ENCODE results near the gene GSC. TPM values are rescaled to one million over a fixed set of nuclear protein-coding genes. Genes with fewer than 3 reads are reported as not detected.

Gene GSC
- total RNA-seq, 1 experiment from 2014 or later = not detected

GRCh38 chr14:94772548-94772947 lies 2.6 kb upstream of the GSC start:
- Histone ChIP-seq H3K36me3 (ENCODE audit: control insufficient read depth, insufficient read depth, low read length) (no peaks in the 10 kb centered on the region), H3K27me3 (replicated peaks; ENCODE audit: control insufficient read depth, insufficient read depth, low read length) (peaks cover 2% of the 10 kb centered on the region), H3K4me1 (no peaks in the 10 kb centered on the region), H3K4me3 (ENCODE audit: low read depth, low read length) (no peak overlapping the region), H3K9me3 (no peaks in the 10 kb centered on the region)
- H3K9me3 Mint-ChIP-seq (ENCODE audit: unreplicated experiment) = no peaks in the 10 kb centered on the region
- H3K36me3 Mint-ChIP-seq (ENCODE audit: insufficient read depth, unreplicated experiment) = no peaks in the 10 kb centered on the region
- BruUV-seq (replicated peaks) = no TSS peak
- ChIA-PET CTCF (no interaction called here), POLR2A (no interaction called here)
- intact Hi-C loops (cut with micrococcal nuclease; ENCODE audit: unreplicated experiment) = no loop called here
- no peak overlapping the region for H3K4me3 Mint-ChIP-seq (ENCODE audit: unreplicated experiment)
- no peak for TF ChIP-seq CTCF (IDR thresholded peaks at IDR 0.05; ENCODE audit: insufficient read depth in 1 of 2, low read depth in 1 of 2, low read length in 1 of 2, severe bottlenecking in 1 of 2, unreplicated experiment in 1 of 2)
- H3K4me1 Mint-ChIP-seq (ENCODE audit: low read depth, unreplicated experiment) = no peaks in the 10 kb centered on the region
- DNase-seq = no peak
- H3K27ac Mint-ChIP-seq (ENCODE audit: unreplicated experiment) = no peak overlapping the region
- peaks cover 37% of the 10 kb centered on the region for H3K27me3 Mint-ChIP-seq (ENCODE audit: insufficient read depth, unreplicated experiment)

- intact Hi-C loops (cut with micrococcal nuclease; ENCODE audit: unreplicated experiment) = no loop called here
- ChIA-PET CTCF (no interaction called here), POLR2A (no interaction called here)
- H3K4me3 Mint-ChIP-seq (ENCODE audit: unreplicated experiment) = no peak overlapping the region
- BruUV-seq (replicated peaks) = no TSS peak
- no peaks in the 10 kb centered on the region for H3K4me1 Mint-ChIP-seq (ENCODE audit: low read depth, unreplicated experiment)
- no peaks in the 10 kb centered on the region for H3K36me3 Mint-ChIP-seq (ENCODE audit: insufficient read depth, unreplicated experiment)
- peaks cover 2% of the 10 kb centered on the region for H3K27me3 ChIP-seq (replicated peaks; ENCODE audit: control insufficient read depth, insufficient read depth, low read length)
- H3K27ac Mint-ChIP-seq (ENCODE audit: unreplicated experiment) = no peak overlapping the region
- no peak for TF ChIP-seq CTCF (IDR thresholded peaks at IDR 0.05; ENCODE audit: insufficient read depth in 1 of 2, low read depth in 1 of 2, low read length in 1 of 2, severe bottlenecking in 1 of 2, unreplicated experiment in 1 of 2)
- H3K9me3 ChIP-seq = no peaks in the 10 kb centered on the region
- no peaks in the 10 kb centered on the region for H3K9me3 Mint-ChIP-seq (ENCODE audit: unreplicated experiment)
- no peaks in the 10 kb centered on the region for H3K36me3 ChIP-seq (ENCODE audit: control insufficient read depth, insufficient read depth, low read length)
- no peak overlapping the region for H3K4me3 ChIP-seq (ENCODE audit: low read depth, low read length)
- DNase-seq = no peak
- no peaks in the 10 kb centered on the region for H3K4me1 ChIP-seq
- peaks cover 37% of the 10 kb centered on the region for H3K27me3 Mint-ChIP-seq (ENCODE audit: insufficient read depth, unreplicated experiment)
These were observed 2.1 kb upstream of the GSC start for GRCh38 chr14:94771906-94772490.

GRCh38 chr14:94771158-94771905 lies 1.4 kb upstream of the GSC start:
- Mint-ChIP-seq H3K27me3 (ENCODE audit: insufficient read depth, unreplicated experiment) (peaks cover 37% of the 10 kb centered on the region), H3K4me1 (ENCODE audit: low read depth, unreplicated experiment) (no peaks in the 10 kb centered on the region), H3K36me3 (ENCODE audit: insufficient read depth, unreplicated experiment) (no peaks in the 10 kb centered on the region), H3K4me3 (ENCODE audit: unreplicated experiment) (no peak overlapping the region), H3K27ac (ENCODE audit: unreplicated experiment) (no peak overlapping the region), H3K9me3 (ENCODE audit: unreplicated experiment) (no peaks in the 10 kb centered on the region)
- TF ChIP-seq CTCF (IDR thresholded peaks at IDR 0.05; ENCODE audit: insufficient read depth in 1 of 2, low read depth in 1 of 2, low read length in 1 of 2, severe bottlenecking in 1 of 2, unreplicated experiment in 1 of 2) = no peak
- CTCF ChIA-PET = no interaction called here
- peaks cover 2% of the 10 kb centered on the region for H3K27me3 ChIP-seq (replicated peaks; ENCODE audit: control insufficient read depth, insufficient read depth, low read length)
- DNase-seq = no peak
- H3K9me3 ChIP-seq = no peaks in the 10 kb centered on the region
- H3K4me3 ChIP-seq (ENCODE audit: low read depth, low read length) = no peak overlapping the region
- POLR2A ChIA-PET = no interaction called here
- no TSS peak for BruUV-seq (replicated peaks)
- no peaks in the 10 kb centered on the region for H3K4me1 ChIP-seq
- intact Hi-C loops (cut with micrococcal nuclease; ENCODE audit: unreplicated experiment) = no loop called here
- no peaks in the 10 kb centered on the region for H3K36me3 ChIP-seq (ENCODE audit: control insufficient read depth, insufficient read depth, low read length)

Data from Caco-2 (cell line).